Prostate gland (tissue), 2 donors: ENCODE measurements around the gene SYNJ2BP.

Source experiments
- CTCF ChIP-seq, 4 experiments: fragments of 200-600 bp in 2 of 4; fragments of 450-650 bp in 2 of 4; sonication (generic) in 2 of 4; IDR thresholded peaks; 1 replicate in 3 of 4; 2 replicates in 1 of 4; pipeline ENCODE4 v1.5.1; 2016 to 2019; ENCODE audit warnings: antibody characterized with exemption in 4 of 4, mild to moderate bottlenecking in 2 of 4, moderate library complexity in 2 of 4
- POLR2A ChIP-seq: fragments of 450-650 bp; IDR thresholded peaks from one replicate; pipeline ENCODE4 v1.6.1; 2016; ENCODE audit warnings: antibody characterized with exemption, mild to moderate bottlenecking
- POLR2AphosphoS5 ChIP-seq: sonication (generic); formaldehyde crosslinking; IDR thresholded peaks from one replicate; pipeline ENCODE4 v1.6.1; 2017; ENCODE audit warnings: antibody characterized with exemption

GRCh38 chr14:70416338-70416724 is 559 bp downstream of the SYNJ2BP start:
- TF ChIP-seq POLR2A: no peak
- no peak for TF ChIP-seq CTCF (IDR thresholded peaks at IDR 0.05)
- TF ChIP-seq POLR2AphosphoS5: no peak
